ENCODE data around the gene PTPRM. TPM values are rescaled to one million over a fixed set of nuclear protein-coding genes. Genes with fewer than 3 reads are reported as not detected.

PTPRM gene
- total RNA-seq, 1 donor from 2014 or later: 1.00 TPM

GRCh38 chr18:7737550-7737949, 170.4 kb downstream of the PTPRM start:
- TF ChIP-seq, protein P1, sequence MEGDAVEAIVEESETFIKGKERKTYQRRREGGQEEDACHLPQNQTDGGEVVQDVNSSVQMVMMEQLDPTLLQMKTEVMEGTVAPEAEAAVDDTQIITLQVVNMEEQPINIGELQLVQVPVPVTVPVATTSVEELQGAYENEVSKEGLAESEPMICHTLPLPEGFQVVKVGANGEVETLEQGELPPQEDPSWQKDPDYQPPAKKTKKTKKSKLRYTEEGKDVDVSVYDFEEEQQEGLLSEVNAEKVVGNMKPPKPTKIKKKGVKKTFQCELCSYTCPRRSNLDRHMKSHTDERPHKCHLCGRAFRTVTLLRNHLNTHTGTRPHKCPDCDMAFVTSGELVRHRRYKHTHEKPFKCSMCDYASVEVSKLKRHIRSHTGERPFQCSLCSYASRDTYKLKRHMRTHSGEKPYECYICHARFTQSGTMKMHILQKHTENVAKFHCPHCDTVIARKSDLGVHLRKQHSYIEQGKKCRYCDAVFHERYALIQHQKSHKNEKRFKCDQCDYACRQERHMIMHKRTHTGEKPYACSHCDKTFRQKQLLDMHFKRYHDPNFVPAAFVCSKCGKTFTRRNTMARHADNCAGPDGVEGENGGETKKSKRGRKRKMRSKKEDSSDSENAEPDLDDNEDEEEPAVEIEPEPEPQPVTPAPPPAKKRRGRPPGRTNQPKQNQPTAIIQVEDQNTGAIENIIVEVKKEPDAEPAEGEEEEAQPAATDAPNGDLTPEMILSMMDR (IDR thresholded peaks at IDR 0.05): no peak

DNA sequence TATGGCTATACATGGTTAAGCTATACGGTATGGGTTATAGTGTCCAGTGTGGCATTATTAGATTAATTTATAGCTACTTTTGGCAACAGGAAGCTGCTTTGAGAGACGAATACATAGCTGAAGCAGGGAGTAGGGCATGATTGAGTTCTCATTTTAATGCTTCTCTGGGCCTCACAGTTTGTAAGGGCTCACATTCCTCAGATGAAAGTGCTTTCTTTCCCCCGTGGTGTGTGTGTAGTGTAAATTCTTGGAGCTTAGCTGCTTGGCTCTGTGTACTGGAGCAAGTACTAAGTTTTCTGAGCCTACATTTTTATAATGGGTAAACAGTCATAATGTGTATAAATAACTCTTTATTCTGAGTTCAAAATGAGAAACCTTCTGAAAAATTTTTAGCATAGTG, 173.7 kb downstream of the PTPRM start:
- Mint-ChIP-seq H3K27ac (no peak overlapping the region), H3K4me1 (no peaks in the 10 kb centered on the region), H3K27me3 (no peaks in the 10 kb centered on the region), H3K4me3 (no peak overlapping the region), H3K36me3 (ENCODE audit: low read depth) (no peaks in the 10 kb centered on the region), H3K9me3 (peaks cover 5% of the 10 kb centered on the region)
- DNase-seq: no peak
- TF ChIP-seq, protein P1 (IDR thresholded peaks at IDR 0.05): no peak
- ChIA-PET CTCF (no interaction called here), POLR2A (no interaction called here)
- ATAC-seq (ENCODE audit: low read depth): no peak
- intact Hi-C loops (cut with micrococcal nuclease): no loop called here

More at GRCh38 chr18:7737550-7737949, 170.4 kb downstream of the PTPRM start:
- DNase-seq (no peak), ATAC-seq (ENCODE audit: low read depth) (no peak)
- CTCF ChIA-PET: no interaction called here
- Mint-ChIP-seq H3K9me3 (no peaks in the 10 kb centered on the region), H3K36me3 (ENCODE audit: low read depth) (no peaks in the 10 kb centered on the region), H3K4me3 (no peak overlapping the region), H3K4me1 (no peaks in the 10 kb centered on the region), H3K27ac (no peak overlapping the region), H3K27me3 (no peaks in the 10 kb centered on the region)
- intact Hi-C loops (cut with micrococcal nuclease): no loop called here
- POLR2A ChIA-PET: no interaction called here

GRCh38 chr18:7741640-7742039, 174.5 kb downstream of the PTPRM start:
- TF ChIP-seq, protein P1 (IDR thresholded peaks at IDR 0.05): no peak
- peaks cover 8% of the 10 kb centered on the region for H3K9me3 Mint-ChIP-seq
- no peak overlapping the region for H3K4me3 Mint-ChIP-seq
- ChIA-PET CTCF (no interaction called here), POLR2A (no interaction called here)
- ATAC-seq (ENCODE audit: low read depth) (no peak), DNase-seq (no peak)
- intact Hi-C loops (cut with micrococcal nuclease): no loop called here
- no peaks in the 10 kb centered on the region for H3K27me3 Mint-ChIP-seq
- H3K36me3 Mint-ChIP-seq (ENCODE audit: low read depth): no peaks in the 10 kb centered on the region
- H3K27ac Mint-ChIP-seq: no peak overlapping the region
- no peaks in the 10 kb centered on the region for H3K4me1 Mint-ChIP-seq

DNA sequence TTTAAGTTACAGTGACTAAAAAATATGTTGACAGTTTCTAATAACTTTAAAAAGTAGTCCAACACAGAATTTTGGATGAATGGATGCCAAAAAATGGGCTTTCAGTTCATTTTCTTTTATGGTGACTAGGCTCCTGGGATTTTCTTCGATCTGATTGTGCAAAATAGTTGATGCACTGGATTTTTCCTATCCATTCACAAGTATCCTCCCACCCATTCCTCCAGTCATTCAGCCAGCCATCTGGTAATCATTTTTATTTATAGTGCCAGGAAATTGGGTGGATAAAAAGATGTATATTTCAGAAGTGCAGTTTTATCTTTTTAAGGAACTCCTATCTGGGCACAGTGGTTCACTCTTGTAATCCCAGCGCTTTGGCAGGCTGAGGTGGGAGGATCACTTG, 175.1 kb downstream of the PTPRM start:
- ChIA-PET CTCF (no interaction called here), POLR2A (no interaction called here)
- H3K9me3 Mint-ChIP-seq: peaks cover 8% of the 10 kb centered on the region
- no peak for DNase-seq
- H3K36me3 Mint-ChIP-seq (ENCODE audit: low read depth): no peaks in the 10 kb centered on the region
- no peaks in the 10 kb centered on the region for H3K4me1 Mint-ChIP-seq
- no peak overlapping the region for H3K27ac Mint-ChIP-seq
- H3K4me3 Mint-ChIP-seq: no peak overlapping the region
- TF ChIP-seq, protein P1 (IDR thresholded peaks at IDR 0.05): no peak
- ATAC-seq (ENCODE audit: low read depth): no peak
- H3K27me3 Mint-ChIP-seq: no peaks in the 10 kb centered on the region
- intact Hi-C loops (cut with micrococcal nuclease): no loop called here

DNA sequence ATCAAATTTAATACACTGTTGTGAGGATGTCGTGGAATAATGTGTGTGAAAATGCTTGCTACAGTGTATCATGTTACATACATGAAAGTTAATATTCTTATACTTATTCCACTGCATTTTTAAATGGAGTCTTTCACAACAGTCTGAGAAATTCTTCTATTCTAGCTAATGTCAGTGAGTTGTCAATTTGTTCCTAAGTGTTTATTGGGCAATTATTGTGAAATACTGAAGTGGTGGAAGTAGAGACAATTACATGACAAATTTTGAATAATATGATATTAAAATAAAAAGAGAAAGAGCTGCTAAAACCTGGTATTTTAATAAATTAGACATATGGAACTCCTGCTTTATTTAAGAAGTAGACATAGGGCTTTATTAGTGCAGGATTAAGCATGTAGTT, 176.1 kb downstream of the PTPRM start:
- TF ChIP-seq, protein P1 (IDR thresholded peaks at IDR 0.05): no peak
- no peak overlapping the region for H3K4me3 Mint-ChIP-seq
- no peaks in the 10 kb centered on the region for H3K27me3 Mint-ChIP-seq
- ATAC-seq (ENCODE audit: low read depth) (no peak), DNase-seq (no peak)
- POLR2A ChIA-PET: no interaction called here
- intact Hi-C loops (cut with micrococcal nuclease): no loop called here
- H3K9me3 Mint-ChIP-seq: peaks cover 8% of the 10 kb centered on the region
- no peaks in the 10 kb centered on the region for H3K4me1 Mint-ChIP-seq
- no peaks in the 10 kb centered on the region for H3K36me3 Mint-ChIP-seq (ENCODE audit: low read depth)
- CTCF ChIA-PET: no interaction called here
- H3K27ac Mint-ChIP-seq: no peak overlapping the region

Measured in activated B cell treated with CpG ODN at 0.5 μM for 24 hours (primary cell).